ENCODE data around the gene MERTK. TPM values are rescaled to one million over a fixed set of nuclear protein-coding genes. Genes with fewer than 3 reads are reported as not detected.

Gene MERTK
- total and polyA plus RNA-seq, 2 of the 13 experiments (the other 11 are each of a cell fraction or from before 2014, with no cell fraction given), result 37.3 to 44.7 TPM

GRCh38 chr2:111919794-111920608 lies 21.6 kb downstream of the MERTK start (continued):
- TF ChIP-seq ZNF503 (CRISPR knock-in tag; IDR thresholded peaks at IDR 0.05), result peak; percentile 72; the same call in 1 of the 2 replicates
- TF ChIP-seq IKZF5 (CRISPR knock-in tag; IDR thresholded peaks at IDR 0.05), result peak; percentile 79; the same call in 1 of the 2 replicates
- peak; percentile 99 for TF ChIP-seq HNF1B (CRISPR knock-in tag; IDR thresholded peaks at IDR 0.05)
- no peak for TF ChIP-seq ZNF691 (CRISPR knock-in tag; IDR thresholded peaks at IDR 0.05; ENCODE audit: borderline replicate concordance, low read depth)
- peak; percentile 90; the same call in 1 of the 2 replicates for TF ChIP-seq ZNF556 (CRISPR knock-in tag; IDR thresholded peaks at IDR 0.05; ENCODE audit: borderline replicate concordance)
- TF ChIP-seq ZNF703 (CRISPR knock-in tag; IDR thresholded peaks at IDR 0.05; ENCODE audit: borderline replicate concordance), result no peak
- TF ChIP-seq ARID4A (CRISPR knock-in tag; IDR thresholded peaks at IDR 0.05; ENCODE audit: borderline replicate concordance), result peak; percentile 69; the same call in 1 of the 2 replicates
- TF ChIP-seq YEATS4 (CRISPR knock-in tag; IDR thresholded peaks at IDR 0.05; ENCODE audit: borderline replicate concordance), result peak; percentile 80
- peak; percentile 55; the same call in 1 of the 2 replicates for TF ChIP-seq MEIS1 (CRISPR knock-in tag; IDR thresholded peaks at IDR 0.05; ENCODE audit: borderline replicate concordance)
- TF ChIP-seq AFF4 (CRISPR knock-in tag; IDR thresholded peaks at IDR 0.05), result peak; percentile 61; the same call in 1 of the 2 replicates
- TF ChIP-seq SMC3 (IDR thresholded peaks at IDR 0.05; ENCODE audit: low read length), result peak; percentile 4; the same call in 1 of the 2 replicates
- 0 out of 2 replicates have a peak, but pooled peaks have one; percentile 74 for TF ChIP-seq ZNF850 (CRISPR knock-in tag; conservative IDR thresholded peaks at IDR 0.05)
